Astrocyte (in vitro differentiated cells and primary cell): ENCODE measurements around the gene NRARP. TPM values are rescaled to one million over a fixed set of nuclear protein-coding genes. Genes with fewer than 3 reads are reported as not detected.
A peak's percentile ranks its signal among the peaks of the same experiment; 100 is the strongest.
"Not testable (repeated sequence)": the region's sequence is repeated elsewhere in the genome, so short reads cannot be mapped to it uniquely, and the experiment has no call there.

ENCODE experiments used
- DNase-seq: peaks from one replicate; pipeline ENCODE4 v3.0.0-alpha.2; 2010; ENCODE audit warnings: low read depth
- FAIRE-seq: peaks from 2 replicates; lab custom pipeline; 2011; peaks lifted over from hg19 to GRCh38; lab: Jason Lieb, UNC
- H2AFZ ChIP-seq: 2 replicates; pipeline ENCODE4 v1.6.0; 2012; ENCODE audit warnings: low read depth, low read length, inconsistent platforms
- H3K27ac ChIP-seq: 2 replicates; pipeline ENCODE4 v1.5.1; 2011; ENCODE audit warnings: low read depth, low read length, inconsistent platforms
- H3K27me3 ChIP-seq: 2 replicates; pipeline ENCODE4 v1.6.0; 2011; ENCODE audit warnings: low read length, inconsistent platforms; ENCODE audit not compliant: insufficient read depth
- H3K36me3 ChIP-seq: 2 replicates; pipeline ENCODE4 v1.5.1; 2011; ENCODE audit warnings: low read length, inconsistent platforms; ENCODE audit not compliant: insufficient read depth
- H3K4me1 ChIP-seq: 2 replicates; pipeline ENCODE4 v1.5.1; 2011; ENCODE audit warnings: low read length, inconsistent platforms; ENCODE audit not compliant: insufficient read depth
- H3K4me2 ChIP-seq: 2 replicates; pipeline ENCODE4 v1.6.0; 2012; ENCODE audit warnings: low read length, inconsistent platforms
- H3K4me3 ChIP-seq: 2 replicates; pipeline ENCODE4 v1.5.1; 2011; ENCODE audit warnings: low read depth, mild to moderate bottlenecking, low read length, inconsistent platforms; ENCODE audit not compliant: insufficient read depth
- H3K79me2 ChIP-seq: 2 replicates; pipeline ENCODE4 v1.6.0; 2012; ENCODE audit warnings: mild to moderate bottlenecking, low read length, inconsistent platforms; ENCODE audit not compliant: insufficient read depth
- H3K9ac ChIP-seq: 2 replicates; pipeline ENCODE4 v1.6.0; 2012; ENCODE audit warnings: mild to moderate bottlenecking, low read length, inconsistent platforms
- H3K9me3 ChIP-seq: 2 replicates; pipeline ENCODE4 v1.5.1; 2012; ENCODE audit warnings: low read depth, mild to moderate bottlenecking, low read length, inconsistent platforms; ENCODE audit not compliant: insufficient read depth
- H4K20me1 ChIP-seq: 2 replicates; pipeline ENCODE4 v1.6.0; 2012; ENCODE audit warnings: low read length, inconsistent platforms; ENCODE audit not compliant: insufficient read depth
- H3K27ac Mint-ChIP-seq: one replicate; pipeline ENCODE4 v1.8.0; 2021; ENCODE audit warnings: mild to moderate bottlenecking, mixed read lengths; ENCODE audit not compliant: unreplicated experiment
- H3K27me3 Mint-ChIP-seq: one replicate; pipeline ENCODE4 v1.8.0; 2021; ENCODE audit warnings: low read depth, mixed read lengths; ENCODE audit not compliant: unreplicated experiment
- H3K36me3 Mint-ChIP-seq: one replicate; pipeline ENCODE4 v1.8.0; 2021; ENCODE audit warnings: low read depth, mixed read lengths; ENCODE audit not compliant: unreplicated experiment
- H3K4me1 Mint-ChIP-seq: one replicate; pipeline ENCODE4 v1.8.0; 2021; ENCODE audit warnings: low read depth, mixed read lengths; ENCODE audit not compliant: unreplicated experiment
- H3K4me3 Mint-ChIP-seq: one replicate; pipeline ENCODE4 v1.8.0; 2021; ENCODE audit warnings: mild to moderate bottlenecking, moderate library complexity, mixed read lengths; ENCODE audit not compliant: unreplicated experiment
- H3K9me3 Mint-ChIP-seq: one replicate; pipeline ENCODE4 v1.8.0; 2021; ENCODE audit warnings: mild to moderate bottlenecking, mixed read lengths; ENCODE audit not compliant: unreplicated experiment
- CTCF ChIP-seq: IDR thresholded peaks from 2 replicates; pipeline ENCODE4 v1.5.1; 2011; ENCODE audit warnings: low read depth, mild to moderate bottlenecking, inconsistent platforms, low read length, moderate library complexity; ENCODE audit not compliant: insufficient read depth
- EZH2 ChIP-seq: IDR thresholded peaks from 2 replicates; pipeline ENCODE4 v1.6.1; 2012; ENCODE audit warnings: mild to moderate bottlenecking, low read length, inconsistent platforms; ENCODE audit not compliant: insufficient read depth
- total RNA-seq: library from RNA; stranded (reverse); gene quantifications from 2 replicates; pipeline ENCODE4 v1.2.1, GENCODE V29; 2021

The NRARP gene
- total RNA-seq, 1 donor from 2014 or later, result 7.3 TPM

GRCh38 chr9:137262909-137263285 is 39.2 kb downstream of the NRARP start:
- H2AFZ ChIP-seq, result no peak overlapping the region
- H3K4me3 ChIP-seq, result no peak overlapping the region
- no peaks in the 10 kb centered on the region for H3K27me3 ChIP-seq
- H3K9me3 ChIP-seq, result no peaks in the 10 kb centered on the region
- Mint-ChIP-seq H3K4me1 (peaks cover 3% of the 10 kb centered on the region), H3K36me3 (peaks cover 6% of the 10 kb centered on the region), H3K9me3 (no peaks in the 10 kb centered on the region), H3K4me3 (no peak overlapping the region), H3K27ac (no peak overlapping the region), H3K27me3 (no peaks in the 10 kb centered on the region)
- no peak overlapping the region for H3K4me2 ChIP-seq
- peaks cover 25% of the 10 kb centered on the region for H3K79me2 ChIP-seq
- H3K4me1 ChIP-seq, result peaks cover 3% of the 10 kb centered on the region
- TF ChIP-seq EZH2 (no peak), CTCF (no peak)
- H3K27ac ChIP-seq, result no peak overlapping the region
- H3K9ac ChIP-seq, result no peak overlapping the region
- peaks cover 9% of the 10 kb centered on the region for H3K36me3 ChIP-seq
- DNase-seq (no peak), FAIRE-seq (no peak)
- peaks cover 18% of the 10 kb centered on the region for H4K20me1 ChIP-seq

GRCh38 chr9:137262173-137262908 is 39.7 kb downstream of the NRARP start:
- Histone ChIP-seq H4K20me1 (peaks cover 15% of the 10 kb centered on the region), H3K79me2 (peaks cover 28% of the 10 kb centered on the region)
- not testable (repeated sequence) for H3K4me1 Mint-ChIP-seq, H3K4me2 ChIP-seq, H3K36me3 ChIP-seq, H3K27me3 Mint-ChIP-seq, H3K36me3 Mint-ChIP-seq, H3K9me3 ChIP-seq, FAIRE-seq, H2AFZ ChIP-seq, H3K27me3 ChIP-seq, H3K9me3 Mint-ChIP-seq, H3K4me1 ChIP-seq, H3K9ac ChIP-seq, H3K4me3 Mint-ChIP-seq, H3K27ac ChIP-seq, H3K4me3 ChIP-seq, H3K27ac Mint-ChIP-seq
- TF ChIP-seq CTCF, result peak; percentile 33
- peak; percentile 39 for DNase-seq

- Histone ChIP-seq H3K9me3 (no peaks in the 10 kb centered on the region), H4K20me1 (peaks cover 23% of the 10 kb centered on the region), H3K4me2 (peak overlapping the region; percentile 99), H3K36me3 (peaks cover 4% of the 10 kb centered on the region), H3K4me1 (peaks cover 22% of the 10 kb centered on the region), H3K27me3 (no peaks in the 10 kb centered on the region), H3K4me3 (no peak overlapping the region), H3K9ac (peak overlapping the region; percentile 88), H3K79me2 (peaks cover 37% of the 10 kb centered on the region), H2AFZ (no peak overlapping the region), H3K27ac (no peak overlapping the region)
- Mint-ChIP-seq H3K27ac (no peak overlapping the region), H3K9me3 (no peaks in the 10 kb centered on the region), H3K27me3 (peaks cover 2% of the 10 kb centered on the region), H3K36me3 (peaks cover 3% of the 10 kb centered on the region), H3K4me1 (peaks cover 7% of the 10 kb centered on the region), H3K4me3 (peak overlapping the region; percentile 90)
- TF ChIP-seq EZH2 (no peak), CTCF (no peak)
- no peak for DNase-seq
- no peak for FAIRE-seq
Measured at GRCh38 chr9:137256856-137257255, 45.2 kb downstream of the NRARP start.
